Measurements from ENCODE around the gene LCLAT1. TPM values are rescaled to one million over a fixed set of nuclear protein-coding genes. Genes with fewer than 3 reads are reported as not detected.

The LCLAT1 gene
- total RNA-seq, 1 donor from 2014 or later = 41.0 TPM

- intact Hi-C loops (cut with micrococcal nuclease) = no loop called here
- no peaks in the 10 kb centered on the region for H3K9me3 ChIP-seq (replicated peaks)
- no peaks in the 10 kb centered on the region for H3K36me3 ChIP-seq
- H3K4me1 ChIP-seq = peaks cover 18% of the 10 kb centered on the region
- DNase-seq = no peak
- no peak overlapping the region for H3K4me3 ChIP-seq
- H3K27me3 ChIP-seq (ENCODE audit: low read depth) = no peaks in the 10 kb centered on the region
- no peak overlapping the region for H3K27ac ChIP-seq (replicated peaks)
- TF ChIP-seq CTCF (IDR thresholded peaks at IDR 0.05; ENCODE audit: borderline replicate concordance) = no peak
Measured at GRCh38 chr2:30662268-30663131, 215.5 kb downstream of the LCLAT1 start.

- H3K27ac ChIP-seq (replicated peaks) = no peak overlapping the region
- peaks cover 18% of the 10 kb centered on the region for H3K4me1 ChIP-seq
- no peak for TF ChIP-seq CTCF (IDR thresholded peaks at IDR 0.05; ENCODE audit: borderline replicate concordance)
- no peak overlapping the region for H3K4me3 ChIP-seq
- no peaks in the 10 kb centered on the region for H3K36me3 ChIP-seq
- no peaks in the 10 kb centered on the region for H3K27me3 ChIP-seq (ENCODE audit: low read depth)
- DNase-seq = no peak
- intact Hi-C loops (cut with micrococcal nuclease) = no loop called here
- H3K9me3 ChIP-seq (replicated peaks) = no peaks in the 10 kb centered on the region
Measured at GRCh38 chr2:30663321-30663720, 216.3 kb downstream of the LCLAT1 start.

GRCh38 chr2:30663806-30664205, 216.8 kb downstream of the LCLAT1 start:
- intact Hi-C loops (cut with micrococcal nuclease) = no loop called here
- no peak for DNase-seq
- H3K27me3 ChIP-seq (ENCODE audit: low read depth) = no peaks in the 10 kb centered on the region
- H3K9me3 ChIP-seq (replicated peaks) = peaks cover under 1% of the 10 kb centered on the region
- TF ChIP-seq CTCF (IDR thresholded peaks at IDR 0.05; ENCODE audit: borderline replicate concordance) = no peak
- H3K27ac ChIP-seq (replicated peaks) = no peak overlapping the region
- H3K36me3 ChIP-seq = no peaks in the 10 kb centered on the region
- H3K4me1 ChIP-seq = peaks cover 18% of the 10 kb centered on the region
- H3K4me3 ChIP-seq = no peak overlapping the region

GRCh38 chr2:30664761-30665358, 217.8 kb downstream of the LCLAT1 start:
- Histone ChIP-seq H3K27ac (replicated peaks) (no peak overlapping the region), H3K4me3 (no peak overlapping the region), H3K4me1 (peaks cover 18% of the 10 kb centered on the region), H3K36me3 (no peaks in the 10 kb centered on the region), H3K27me3 (ENCODE audit: low read depth) (no peaks in the 10 kb centered on the region), H3K9me3 (replicated peaks) (peaks cover 11% of the 10 kb centered on the region)
- DNase-seq = no peak
- intact Hi-C loops (cut with micrococcal nuclease) = no loop called here
- TF ChIP-seq CTCF (IDR thresholded peaks at IDR 0.05; ENCODE audit: borderline replicate concordance) = no peak

GRCh38 chr2:30665761-30666265, 218.8 kb downstream of the LCLAT1 start:
- Histone ChIP-seq H3K27ac (replicated peaks) (peak overlapping the region; percentile 20), H3K4me3 (no peak overlapping the region), H3K9me3 (replicated peaks) (peaks cover 19% of the 10 kb centered on the region), H3K36me3 (no peaks in the 10 kb centered on the region), H3K27me3 (ENCODE audit: low read depth) (no peaks in the 10 kb centered on the region), H3K4me1 (peaks cover 18% of the 10 kb centered on the region)
- intact Hi-C loops (cut with micrococcal nuclease) = no loop called here
- TF ChIP-seq CTCF (IDR thresholded peaks at IDR 0.05; ENCODE audit: borderline replicate concordance) = no peak
- no peak for DNase-seq

All from left ventricle myocardium inferior (tissue), 1 donor.